SU-DHL-6 (cell line): ENCODE results near the gene CUEDC1.

Experiments
- CTCF ChIP-seq: fragments of 200-600 bp; sonication (generic); IDR thresholded peaks from one replicate; pipeline ENCODE4 v1.5.1; 2017; ENCODE audit warnings: antibody characterized with exemption, mild to moderate bottlenecking, low read length, moderate library complexity; ENCODE audit not compliant: insufficient read depth, poor library complexity, severe bottlenecking
- EZH2phosphoT487 ChIP-seq: fragments of 200-600 bp; sonication (generic), shearing (Covaris generic); conservative IDR thresholded peaks from 2 replicates; pipeline ENCODE4 v1.6.1; 2018; ENCODE audit warnings: mild to moderate bottlenecking, antibody characterized with exemption, low read length, moderate library complexity, mixed read lengths

GRCh38 chr17:57927048-57927723, 28.0 kb downstream of the CUEDC1 start:
- TF ChIP-seq CTCF, result no peak
- no peak for TF ChIP-seq EZH2phosphoT487
